Omental fat pad (tissue), 4 donors: Measurements from ENCODE around the gene ASCC3. TPM values are rescaled to one million over a fixed set of nuclear protein-coding genes. Genes with fewer than 3 reads are reported as not detected.

Experiments used
- ATAC-seq: fragments of 150-250 bp; one replicate; pipeline ENCODE4 v1.9.1; 2016; ENCODE audit warnings: mild to moderate bottlenecking, moderate library complexity; ENCODE audit not compliant: low FRiP score
- DNase-seq: peaks from one replicate; pipeline ENCODE4 v3.0.0-alpha.2; 2019; ENCODE audit warnings: low spot score
- CTCF ChIP-seq, 3 donors: fragments of 450-650 bp; IDR thresholded peaks; one replicate each; pipeline ENCODE4 v1.5.1; 2016 to 2017; ENCODE audit warnings: antibody characterized with exemption in 3 of 3, mild to moderate bottlenecking in 3 of 3, moderate library complexity in 2 of 3
- total RNA-seq, 4 donors: library from RNA; depleted of rRNA; stranded (reverse); fragments of >200 nt; gene quantifications; one replicate each; pipeline ENCODE4 v1.1.0, GENCODE V29; 2016

The ASCC3 gene
- total RNA-seq, 4 donors from 2014 or later: 20.1 to 44.8 (median 25.9) TPM

GRCh38 chr6:100493206-100493888 is 387.8 kb downstream of the ASCC3 start:
- DNase-seq: no peak
- no peak for TF ChIP-seq CTCF (IDR thresholded peaks at IDR 0.05)
- no peak for ATAC-seq

- ATAC-seq (no peak), DNase-seq (no peak)
- TF ChIP-seq CTCF (IDR thresholded peaks at IDR 0.05): no peak
Measured at GRCh38 chr6:100491952-100492670, 389.0 kb downstream of the ASCC3 start.

- DNase-seq: no peak
- no peak for TF ChIP-seq CTCF (IDR thresholded peaks at IDR 0.05)
- ATAC-seq: no peak
Measured at GRCh38 chr6:100490065-100490464, 391.1 kb downstream of the ASCC3 start.

- DNase-seq (no peak), ATAC-seq (no peak)
- no peak for TF ChIP-seq CTCF (IDR thresholded peaks at IDR 0.05)
Measured at GRCh38 chr6:100488244-100488643, 392.9 kb downstream of the ASCC3 start.

- TF ChIP-seq CTCF (IDR thresholded peaks at IDR 0.05): no peak
- no peak for ATAC-seq
- no peak for DNase-seq
Measured at GRCh38 chr6:100487638-100488037, 393.5 kb downstream of the ASCC3 start.

- no peak for ATAC-seq
- DNase-seq: no peak
- TF ChIP-seq CTCF (IDR thresholded peaks at IDR 0.05): no peak
Measured at GRCh38 chr6:100485268-100485667, 395.9 kb downstream of the ASCC3 start.

- DNase-seq (no peak), ATAC-seq (no peak)
- TF ChIP-seq CTCF (IDR thresholded peaks at IDR 0.05): no peak
Measured at GRCh38 chr6:100484474-100484873, 396.7 kb downstream of the ASCC3 start.
